GM18861 (cell line): ENCODE data around the gene HFE.

Experiments used
- ATAC-seq: cut with Tn5 transposase; IDR thresholded peaks from one replicate; pipeline ENCODE4 v1.9.1; 2021; ENCODE audit not compliant: unreplicated experiment

The HFE gene

DNA sequence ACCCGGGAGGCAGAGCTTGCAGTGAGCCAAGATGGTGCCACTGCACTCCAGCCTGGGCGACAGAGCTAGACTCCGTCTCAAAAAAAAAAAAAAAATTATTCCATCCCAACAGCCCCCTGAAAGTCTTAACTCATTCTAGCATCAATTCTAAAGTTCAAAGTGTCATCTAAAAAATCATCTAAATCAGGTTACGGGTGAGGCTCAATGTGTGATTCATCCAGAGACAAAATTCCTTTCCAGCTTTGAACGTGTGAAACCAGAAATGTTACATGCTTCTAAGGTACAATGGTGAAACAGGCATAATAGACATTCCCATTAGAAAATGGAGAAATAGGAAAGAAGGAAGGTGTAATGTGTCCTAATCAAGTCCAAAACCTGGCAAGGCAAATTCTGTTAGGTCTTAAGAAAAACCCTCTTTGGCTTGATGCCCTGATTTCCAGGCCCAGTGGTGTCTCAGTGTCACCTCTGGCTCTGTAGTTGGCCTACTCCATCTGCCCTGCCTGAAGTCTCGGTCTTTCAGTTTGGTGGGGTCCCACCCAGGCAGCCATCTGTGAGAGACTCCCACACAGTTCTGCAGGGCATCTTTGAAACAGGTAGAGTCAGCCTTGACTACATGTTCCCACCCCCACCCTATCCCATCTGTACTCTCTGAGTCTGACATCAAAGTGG is 43.5 kb downstream of the HFE start:
- no peak for ATAC-seq

GRCh38 chr6:26131618-26132017 is 44.4 kb downstream of the HFE start:
- no peak for ATAC-seq

DNA sequence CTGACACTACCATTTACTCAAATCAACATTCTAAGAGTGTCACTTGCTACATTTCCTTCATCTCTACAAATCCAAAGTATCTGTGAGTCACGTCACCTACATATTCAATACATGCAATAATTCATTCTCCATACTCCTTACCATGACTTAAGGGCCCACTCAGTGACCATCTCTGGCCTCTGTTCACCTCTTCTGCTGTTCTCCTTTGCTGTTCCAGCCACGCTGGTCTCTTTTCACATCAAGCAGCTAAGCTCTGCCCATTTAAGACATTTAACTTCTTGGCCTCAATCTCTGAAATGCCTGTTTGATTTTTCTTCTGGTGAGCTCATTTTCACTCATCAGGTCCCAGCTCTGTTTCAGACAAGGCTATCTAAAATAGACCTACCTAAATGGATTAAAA is 46.5 kb downstream of the HFE start:
- no peak for ATAC-seq

DNA sequence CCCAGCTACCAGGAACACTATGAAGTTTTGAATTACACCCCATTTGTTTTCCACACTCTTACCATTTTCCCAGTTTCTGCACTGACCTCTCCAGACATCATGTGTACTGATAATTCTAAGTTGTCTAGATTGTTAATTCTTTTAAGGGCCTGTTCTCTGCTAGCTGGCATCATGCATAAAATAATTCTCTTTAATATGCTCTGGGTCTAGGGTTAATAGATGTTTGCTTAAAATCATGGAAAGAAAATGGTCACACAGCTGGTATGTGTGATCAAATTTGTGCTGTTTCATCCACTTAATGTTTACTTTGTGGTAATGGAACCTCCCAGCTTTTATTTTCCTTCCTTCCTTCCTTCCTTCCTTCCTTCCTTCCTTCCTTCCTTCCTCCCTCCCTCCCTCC is 49.1 kb downstream of the HFE start:
- no peak for ATAC-seq

DNA sequence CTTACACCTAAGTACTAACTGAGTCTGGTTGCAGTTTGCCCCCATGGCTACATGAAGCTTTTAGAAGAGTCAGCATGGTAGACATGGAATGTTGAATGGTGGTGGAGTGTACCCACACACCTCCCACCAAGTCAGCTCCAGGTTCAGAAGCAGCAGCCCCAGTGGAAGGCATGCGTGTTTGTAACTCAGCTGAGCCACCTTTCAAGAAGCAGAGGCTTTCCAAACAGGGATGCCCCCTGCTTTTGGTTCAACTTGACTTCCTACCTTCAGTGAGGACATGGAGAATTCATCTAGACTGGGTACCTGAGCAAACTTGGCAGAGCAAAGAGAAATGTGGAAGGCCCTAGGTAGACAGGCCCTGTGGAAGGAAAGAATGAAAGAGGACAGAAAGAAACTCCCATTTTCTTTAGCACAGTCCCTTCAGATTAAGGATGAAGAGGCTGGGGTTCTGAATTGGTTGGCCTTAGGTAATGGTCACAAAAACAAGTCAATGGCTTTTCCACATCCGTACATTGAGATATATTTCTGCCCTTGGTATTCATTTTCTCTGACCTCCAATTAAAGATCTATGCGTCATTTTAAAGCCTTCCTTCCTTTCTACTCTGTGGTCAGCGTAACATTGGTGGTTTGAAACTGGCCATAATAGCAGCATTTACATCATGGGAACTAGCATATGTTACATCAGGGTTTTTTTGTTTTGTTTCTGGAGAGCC is 53.2 kb downstream of the HFE start:
- ATAC-seq, result no peak

DNA sequence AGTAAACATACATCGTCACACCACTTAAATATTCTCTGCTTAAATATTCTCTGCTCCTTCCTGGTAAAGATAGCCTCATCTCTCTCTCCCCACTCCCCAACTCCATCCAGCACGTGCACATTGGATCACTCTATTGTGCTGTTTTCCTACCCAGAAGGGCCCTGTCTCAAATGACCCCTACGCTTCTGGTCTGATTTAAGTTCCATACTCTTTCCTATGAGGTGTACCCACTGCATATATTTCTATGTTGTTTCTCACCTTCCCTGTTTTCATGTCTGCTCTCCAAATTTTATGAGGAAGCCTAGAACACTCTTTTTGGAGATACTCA is 53.7 kb downstream of the HFE start:
- ATAC-seq, result no peak

DNA sequence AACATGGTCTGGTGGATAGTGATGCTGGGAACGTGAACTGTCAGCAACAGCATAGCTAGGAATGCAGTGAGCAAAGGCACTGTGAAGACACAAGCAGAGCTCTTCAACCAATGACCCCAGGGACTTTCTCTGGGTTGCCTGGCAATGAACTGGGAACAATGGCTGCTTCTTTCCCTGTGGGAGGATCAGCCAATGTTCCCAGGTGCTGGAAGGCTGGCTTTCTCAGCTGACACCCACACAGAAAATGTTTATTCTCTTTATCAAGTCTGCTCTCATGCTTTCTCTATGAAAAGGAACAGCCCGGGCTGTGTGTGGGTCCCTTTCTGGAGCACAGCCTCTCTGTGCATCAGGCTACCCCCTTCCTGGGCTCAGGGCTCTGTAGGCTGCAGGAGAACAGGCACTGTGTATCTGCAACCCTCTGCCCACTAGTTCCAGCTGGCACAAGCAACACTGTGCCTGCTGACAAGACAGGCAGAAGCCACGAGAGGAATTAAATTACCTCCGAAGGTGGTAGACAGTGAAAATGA is 54.2 kb downstream of the HFE start:
- ATAC-seq, result no peak

DNA sequence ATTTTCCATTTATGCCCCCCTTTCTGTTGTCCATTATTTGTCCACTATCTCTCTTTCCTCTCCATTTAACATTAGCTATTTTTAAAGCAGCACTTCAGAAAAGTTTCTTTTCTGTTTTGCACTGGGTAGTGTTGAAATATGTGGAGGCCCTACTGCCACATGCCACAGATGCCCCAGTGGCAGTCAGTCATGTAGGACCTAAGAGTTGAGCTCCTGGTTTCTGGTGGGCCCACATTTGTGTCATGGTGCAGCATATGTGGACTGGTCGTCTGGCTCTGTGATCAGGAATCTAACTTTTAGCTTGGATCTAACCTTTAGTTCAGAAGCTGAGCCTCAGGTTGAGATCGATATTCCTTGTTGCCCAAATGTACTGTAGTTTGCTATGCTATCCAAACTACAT is 54.8 kb downstream of the HFE start:
- no peak for ATAC-seq
